Left ventricle myocardium inferior (tissue), 1 donor: ENCODE data around the gene PRSS8. TPM values are rescaled to one million over a fixed set of nuclear protein-coding genes. Genes with fewer than 3 reads are reported as not detected.

Source experiments
- DNase-seq: peaks from one replicate; pipeline ENCODE4 v3.0.0-alpha.2; 2020
- H3K27ac ChIP-seq: fragments of 200-600 bp; replicated peaks from 2 replicates; pipeline ENCODE4 v1.8.0; 2021
- H3K27me3 ChIP-seq: fragments of 200-600 bp; 2 replicates; pipeline ENCODE4 v1.8.0; 2021; ENCODE audit warnings: low read depth
- H3K36me3 ChIP-seq: fragments of 200-600 bp; 2 replicates; pipeline ENCODE4 v1.8.0; 2021
- H3K4me1 ChIP-seq: fragments of 200-600 bp; 2 replicates; pipeline ENCODE4 v1.8.0; 2021
- H3K4me3 ChIP-seq: fragments of 200-600 bp; 2 replicates; pipeline ENCODE4 v1.8.0; 2021; ENCODE audit warnings: mild to moderate bottlenecking, moderate library complexity
- H3K9me3 ChIP-seq: fragments of 200-600 bp; replicated peaks from 2 replicates; pipeline ENCODE4 v1.8.0; 2021
- CTCF ChIP-seq: fragments of 200-600 bp; IDR thresholded peaks from 2 replicates; pipeline ENCODE4 v1.8.0; 2021; ENCODE audit warnings: antibody characterized with exemption, mild to moderate bottlenecking, borderline replicate concordance
- intact Hi-C: fragments of 100-400 bp; cut with micrococcal nuclease; formaldehyde crosslinking; loops from one replicate; pipeline ENCODE4 v1.11.0; 2022
- total RNA-seq: library from RNA; stranded (reverse); fragmentation: NEBNext Ultra II Directional; extraction: Animal tissue kit (Norgen Biotek cat#: 25700); gene quantifications from one replicate; pipeline ENCODE4 v1.2.1, GENCODE V29; 2021
- donor health status: DM: no; HTN: yes; CAD: no; lungs with severe emphysema.

Gene PRSS8
- total RNA-seq, 1 donor from 2014 or later: not detected

GRCh38 chr16:31088459-31089183 lies 46.9 kb downstream of the PRSS8 start, which contains the start of gene PRSS53:
Gene PRSS53 (minus strand): TSS chr16:31088943. CDS start chr16:31088809, 134 bp downstream.
- Histone ChIP-seq H3K4me1 (peaks cover 6% of the 10 kb centered on the region), H3K4me3 (no peak within 1 kb of the TSS), H3K27ac (no peak within 1 kb of the TSS), H3K9me3 (no peaks in the 10 kb centered on the region), H3K27me3 (no peaks in the 10 kb centered on the region), H3K36me3 (peaks cover 53% of the 10 kb centered on the region)
- intact Hi-C loops: no loop called here
- TF ChIP-seq CTCF: no peak
- DNase-seq: no peak

GRCh38 chr16:31087971-31088370 lies 47.6 kb downstream of the PRSS8 start:
- no peaks in the 10 kb centered on the region for H3K27me3 ChIP-seq
- no peak for TF ChIP-seq CTCF
- no peaks in the 10 kb centered on the region for H3K9me3 ChIP-seq
- no peak overlapping the region for H3K27ac ChIP-seq
- H3K4me1 ChIP-seq: peaks cover 2% of the 10 kb centered on the region
- no peak overlapping the region for H3K4me3 ChIP-seq
- peaks cover 60% of the 10 kb centered on the region for H3K36me3 ChIP-seq
- intact Hi-C loops: no loop called here
- no peak for DNase-seq

GRCh38 chr16:31087481-31087880 lies 48.0 kb downstream of the PRSS8 start:
- intact Hi-C loops: no loop called here
- Histone ChIP-seq H3K27ac (no peak overlapping the region), H3K4me1 (peaks cover 7% of the 10 kb centered on the region), H3K36me3 (peaks cover 65% of the 10 kb centered on the region), H3K4me3 (no peak overlapping the region), H3K27me3 (no peaks in the 10 kb centered on the region), H3K9me3 (no peaks in the 10 kb centered on the region)
- TF ChIP-seq CTCF: no peak
- DNase-seq: no peak

- peaks cover 16% of the 10 kb centered on the region for H3K4me1 ChIP-seq
- intact Hi-C loops: no loop called here
- H3K27me3 ChIP-seq: no peaks in the 10 kb centered on the region
- no peak for TF ChIP-seq CTCF
- H3K9me3 ChIP-seq: no peaks in the 10 kb centered on the region
- no peak for DNase-seq
- no peak overlapping the region for H3K27ac ChIP-seq
- H3K36me3 ChIP-seq: peaks cover 73% of the 10 kb centered on the region
- H3K4me3 ChIP-seq: no peak overlapping the region
Observed at GRCh38 chr16:31086629-31086906, 49.0 kb downstream of the PRSS8 start.

- H3K4me3 ChIP-seq: no peak overlapping the region
- peaks cover 76% of the 10 kb centered on the region for H3K36me3 ChIP-seq
- no peaks in the 10 kb centered on the region for H3K27me3 ChIP-seq
- no peak overlapping the region for H3K27ac ChIP-seq
- peaks cover 20% of the 10 kb centered on the region for H3K4me1 ChIP-seq
- intact Hi-C loops: no loop called here
- TF ChIP-seq CTCF: no peak
- DNase-seq: no peak
- H3K9me3 ChIP-seq: no peaks in the 10 kb centered on the region
Observed at GRCh38 chr16:31085873-31086628, 49.5 kb downstream of the PRSS8 start.
